Measurements from ENCODE around the gene HIBADH. TPM values are rescaled to one million over a fixed set of nuclear protein-coding genes. Genes with fewer than 3 reads are reported as not detected.

Gene HIBADH
- total and polyA plus RNA-seq, 2 of the 4 experiments (the other 2 are of a cell fraction): 36.6 to 52.5 TPM

- BruUV-seq (replicated peaks): no TSS peak
- Histone ChIP-seq H2BK5ac (ENCODE audit: low read depth, low read length, poor library complexity, severe bottlenecking) (no peak overlapping the region), H3K36me3 (ENCODE audit: control insufficient read depth, insufficient read depth, low read length) (peaks cover 8% of the 10 kb centered on the region; the same call in 1 of the 2 replicates), H3K27me3 (ENCODE audit: control insufficient read depth, insufficient read depth, low read length) (no peaks in the 10 kb centered on the region), H3K4me1 (ENCODE audit: control insufficient read depth, insufficient read depth, low read length) (no peaks in the 10 kb centered on the region), H2AFZ (replicated peaks; ENCODE audit: low read length, poor library complexity) (no peak overlapping the region), H2AK5ac (ENCODE audit: low read depth, low read length) (no peak overlapping the region), H3K4me2 (ENCODE audit: low read depth, low read length) (no peak overlapping the region), H4K20me1 (ENCODE audit: insufficient read depth, low read length) (no peaks in the 10 kb centered on the region), H3K14ac (replicated peaks; ENCODE audit: low read depth, low read length) (no peak overlapping the region), H3K4me3 (ENCODE audit: insufficient read depth, low read depth, low read length) (no peak overlapping the region), H4K91ac (ENCODE audit: insufficient read depth, low read depth, low read length) (no peak overlapping the region), H3K18ac (ENCODE audit: low read depth, low read length) (no peak overlapping the region), H3K9me3 (ENCODE audit: control insufficient read depth, insufficient read depth, low read length) (peaks cover 21% of the 10 kb centered on the region), H3K23ac (ENCODE audit: low read depth, low read length) (no peak overlapping the region), H3K79me1 (ENCODE audit: low read depth in 1 of 2, low read length in 2 of 2) (peaks cover 5 to 7% of the 10 kb centered on the region in 2 experiments), H3K4ac (ENCODE audit: low read depth, low read length) (no peak overlapping the region), H3K27ac (ENCODE audit: insufficient read depth, low read length) (no peak overlapping the region), H3K56ac (ENCODE audit: extremely low read depth, insufficient read depth, low read length) (no peak overlapping the region), H3K9ac (ENCODE audit: low read depth, low read length) (no peak overlapping the region), H4K5ac (ENCODE audit: low read depth, low read length) (no peak overlapping the region), H3K9me1 (ENCODE audit: insufficient read depth, low read length) (no peaks in the 10 kb centered on the region), H4K8ac (ENCODE audit: low read depth in 2 of 2, low read length in 2 of 2) (no peak overlapping the region), H2BK15ac (ENCODE audit: low read depth, low read length) (no peak overlapping the region), H2BK120ac (ENCODE audit: low read depth, low read length) (no peak overlapping the region), H2BK20ac (ENCODE audit: low read depth, low read length) (no peak overlapping the region), H2AK9ac (replicated peaks; ENCODE audit: low read depth, low read length, poor library complexity) (no peak overlapping the region)
- in situ Hi-C loops (cut with MboI; ENCODE audit: low sequenced_read_pairs): no loop called here
- WGBS, 2 experiments (ENCODE audit: extremely low coverage in 2 of 2, insufficient read length in 1 of 2): no CpG with 5 or more reads among the region's 2 CpGs
- CTCF ChIA-PET: interaction anchor here (0.6 to 1.3 kb wide), 3 partner anchors 10 to 406 kb away, joined by 3 to 5 read pairs (median 3); no protein-coding TSS in a partner anchor
- intact Hi-C loops (cut with micrococcal nuclease): no loop called here
- ATAC-seq (ENCODE audit: low read depth): no peak
- no peak for DNase-seq
- TF ChIP-seq BHLHE40 (IDR thresholded peaks at IDR 0.05; ENCODE audit: low read depth, low read length) (no peak), MXI1 (IDR thresholded peaks at IDR 0.05; ENCODE audit: borderline replicate concordance, low read depth, low read length) (no peak), POLR2A (IDR thresholded peaks at IDR 0.05; ENCODE audit: low read depth, low read length) (no peak), MAFK (IDR thresholded peaks at IDR 0.05; ENCODE audit: low read depth, low read length) (no peak), CTCF (conservative IDR thresholded peaks at IDR 0.05; ENCODE audit: low read depth, low read length) (no peak), MAZ (IDR thresholded peaks at IDR 0.05; ENCODE audit: borderline replicate concordance, low read depth, low read length) (no peak), RAD21 (IDR thresholded peaks at IDR 0.05; ENCODE audit: low read length) (no peak), FOS (IDR thresholded peaks at IDR 0.05; ENCODE audit: low read depth, low read length) (no peak), RCOR1 (IDR thresholded peaks at IDR 0.05; ENCODE audit: insufficient replicate concordance, low read length) (no peak), ELK1 (IDR thresholded peaks at IDR 0.05; ENCODE audit: borderline replicate concordance, low read depth, low read length) (no peak), SMC3 (IDR thresholded peaks at IDR 0.05; ENCODE audit: low read depth, low read length) (no peak), CEBPB (IDR thresholded peaks at IDR 0.05; ENCODE audit: low read depth, low read length) (no peak)
- dilution Hi-C loops (cut with HindIII; ENCODE audit: low sequenced_read_pairs, unreplicated experiment): no loop called here
- POLR2A ChIA-PET (ENCODE audit: unreplicated experiment): no interaction called here
Measured at GRCh38 chr7:27616186-27616491, 46.5 kb downstream of the HIBADH start.

Data from IMR-90 (cell line).